ENCODE measurements around the gene OR5AC2. TPM values are rescaled to one million over a fixed set of nuclear protein-coding genes. Genes with fewer than 3 reads are reported as not detected.

The OR5AC2 gene
- total RNA-seq, 1 experiment from 2014 or later, result not detected

GRCh38 chr3:98049271-98049670, 37.7 kb upstream of the OR5AC2 start:
- Histone ChIP-seq H3K27me3 (ENCODE audit: control insufficient read depth, insufficient read depth, low read length) (no peaks in the 10 kb centered on the region; the same call in 1 of the 2 replicates), H3K4me3 (ENCODE audit: low read depth in 2 of 2, low read length in 2 of 2) (no peak overlapping the region), H3K27ac (ENCODE audit: low read length) (no peak overlapping the region), H3K9me3 (ENCODE audit: control insufficient read depth, insufficient read depth, low read depth, low read length) (no peaks in the 10 kb centered on the region), H3K36me3 (ENCODE audit: control insufficient read depth, insufficient read depth, low read length) (no peaks in the 10 kb centered on the region), H3K4me1 (ENCODE audit: control insufficient read depth, insufficient read depth, low read length) (no peaks in the 10 kb centered on the region)
- TF ChIP-seq TCF7L2 (IDR thresholded peaks at IDR 0.05; ENCODE audit: low read depth, low read length) (no peak), CTCF (IDR thresholded peaks at IDR 0.05) (no peak), POLR2AphosphoS5 (IDR thresholded peaks at IDR 0.05; ENCODE audit: low read depth, low read length) (no peak), SIN3A (IDR thresholded peaks at IDR 0.05; ENCODE audit: borderline replicate concordance, insufficient read depth, low read depth, low read length) (no peak), REST (IDR thresholded peaks at IDR 0.05; ENCODE audit: insufficient read depth in 1 of 2, low read depth in 2 of 2, low read length in 1 of 2) (no peak)
- intact Hi-C loops (cut with micrococcal nuclease; ENCODE audit: unreplicated experiment), result no loop called here
- BruUV-seq (replicated peaks), result no TSS peak
- POLR2A ChIA-PET, result no interaction called here
- ATAC-seq (no peak), DNase-seq (ENCODE audit: low read depth, low spot score) (no peak)
- in situ Hi-C loops (cut with HindIII; ENCODE audit: low pct_unique_long_range_greater_than_20kb, low sequenced_read_pairs), result no loop called here
- CTCF ChIA-PET, result no interaction called here

GRCh38 chr3:98056035-98056434, 30.9 kb upstream of the OR5AC2 start:
- no TSS peak for BruUV-seq (replicated peaks)
- Histone ChIP-seq H3K36me3 (ENCODE audit: control insufficient read depth, insufficient read depth, low read length) (no peaks in the 10 kb centered on the region), H3K27ac (ENCODE audit: low read length) (no peak overlapping the region), H3K4me1 (ENCODE audit: control insufficient read depth, insufficient read depth, low read length) (no peaks in the 10 kb centered on the region), H3K4me3 (ENCODE audit: low read depth in 2 of 2, low read length in 2 of 2) (no peak overlapping the region), H3K27me3 (ENCODE audit: control insufficient read depth, insufficient read depth, low read length) (no peaks in the 10 kb centered on the region), H3K9me3 (ENCODE audit: control insufficient read depth, insufficient read depth, low read depth, low read length) (no peaks in the 10 kb centered on the region)
- CTCF ChIA-PET, result no interaction called here
- intact Hi-C loops (cut with micrococcal nuclease; ENCODE audit: unreplicated experiment), result no loop called here
- no peak for TF ChIP-seq POLR2AphosphoS5 (IDR thresholded peaks at IDR 0.05; ENCODE audit: low read depth, low read length)
- no peak for TF ChIP-seq TCF7L2 (IDR thresholded peaks at IDR 0.05; ENCODE audit: low read depth, low read length)
- TF ChIP-seq CTCF (IDR thresholded peaks at IDR 0.05), result no peak
- no peak for TF ChIP-seq SIN3A (IDR thresholded peaks at IDR 0.05; ENCODE audit: borderline replicate concordance, insufficient read depth, low read depth, low read length)
- TF ChIP-seq REST (IDR thresholded peaks at IDR 0.05; ENCODE audit: insufficient read depth in 1 of 2, low read depth in 2 of 2, low read length in 1 of 2), result no peak
- POLR2A ChIA-PET, result no interaction called here
- ATAC-seq (no peak), DNase-seq (ENCODE audit: low read depth, low spot score) (no peak)
- in situ Hi-C loops (cut with HindIII; ENCODE audit: low pct_unique_long_range_greater_than_20kb, low sequenced_read_pairs), result no loop called here

Measured in Panc1 (cell line).